Lower leg skin (tissue), 4 donors: ENCODE results near the gene VNN1. TPM values are rescaled to one million over a fixed set of nuclear protein-coding genes. Genes with fewer than 3 reads are reported as not detected.
"Not testable (repeated sequence)": the region's sequence is repeated elsewhere in the genome, so short reads cannot be mapped to it uniquely, and the experiment has no call there.

Experiments used
- DNase-seq, 2 donors: peaks; one replicate each; pipeline ENCODE4 v3.0.0-alpha.2; 2019; ENCODE audit warnings: low spot score in 2 of 2
- H3K4me3 ChIP-seq: fragments of 200-600 bp; sonication (generic); 2 replicates; pipeline ENCODE4 v1.5.1; 2017; ENCODE audit warnings: mild to moderate bottlenecking, low read depth; ENCODE audit not compliant: poor library complexity, severe bottlenecking
- POLR2A ChIP-seq, 2 donors: fragments of 450-650 bp; IDR thresholded peaks; one replicate each; pipeline ENCODE4 v1.6.1; 2016 to 2017; ENCODE audit warnings: antibody characterized with exemption in 2 of 2, mild to moderate bottlenecking in 1 of 2, moderate library complexity in 1 of 2
- WGBS, 2 donors: methylation state at CpG; one replicate each; pipeline ENCODE4 v1.1.5; 2018; 5-methylcytosine and 5-hydroxymethylcytosine counted together
- intact Hi-C: fragments of 100-400 bp; cut with DNase I; formaldehyde crosslinking; loops from one replicate; pipeline ENCODE4 v1.15.0; 2023; ENCODE audit warnings: low total_unique reads
- total RNA-seq, 4 donors: library from RNA; depleted of rRNA; stranded (reverse); fragments of >200 nt; gene quantifications; one replicate each; pipeline ENCODE4 v1.1.0, GENCODE V29; 2016
- TF ChIP-seq, protein P1 (sequence below), 3 donors: fragments of 450-650 bp; IDR thresholded peaks; one replicate each; pipeline ENCODE4 v1.5.1; 2016; ENCODE audit warnings: antibody characterized with exemption in 3 of 3, mild to moderate bottlenecking in 3 of 3, moderate library complexity in 2 of 3

The VNN1 gene
- total RNA-seq, 4 donors from 2014 or later: 0.15 to 1.4 (median 0.23) TPM; not detected in 1

GRCh38 chr6:132659082-132659481 lies 54.8 kb downstream of the VNN1 start, which contains the start of gene TAAR1:
Gene TAAR1 (minus strand): TSS chr6:132659182. CDS start chr6:132646003, 13,179 bp downstream.
- intact Hi-C loops: no loop called here
- TF ChIP-seq POLR2A (IDR thresholded peaks at IDR 0.05): no peak
- TF ChIP-seq, protein P1, sequence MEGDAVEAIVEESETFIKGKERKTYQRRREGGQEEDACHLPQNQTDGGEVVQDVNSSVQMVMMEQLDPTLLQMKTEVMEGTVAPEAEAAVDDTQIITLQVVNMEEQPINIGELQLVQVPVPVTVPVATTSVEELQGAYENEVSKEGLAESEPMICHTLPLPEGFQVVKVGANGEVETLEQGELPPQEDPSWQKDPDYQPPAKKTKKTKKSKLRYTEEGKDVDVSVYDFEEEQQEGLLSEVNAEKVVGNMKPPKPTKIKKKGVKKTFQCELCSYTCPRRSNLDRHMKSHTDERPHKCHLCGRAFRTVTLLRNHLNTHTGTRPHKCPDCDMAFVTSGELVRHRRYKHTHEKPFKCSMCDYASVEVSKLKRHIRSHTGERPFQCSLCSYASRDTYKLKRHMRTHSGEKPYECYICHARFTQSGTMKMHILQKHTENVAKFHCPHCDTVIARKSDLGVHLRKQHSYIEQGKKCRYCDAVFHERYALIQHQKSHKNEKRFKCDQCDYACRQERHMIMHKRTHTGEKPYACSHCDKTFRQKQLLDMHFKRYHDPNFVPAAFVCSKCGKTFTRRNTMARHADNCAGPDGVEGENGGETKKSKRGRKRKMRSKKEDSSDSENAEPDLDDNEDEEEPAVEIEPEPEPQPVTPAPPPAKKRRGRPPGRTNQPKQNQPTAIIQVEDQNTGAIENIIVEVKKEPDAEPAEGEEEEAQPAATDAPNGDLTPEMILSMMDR (IDR thresholded peaks at IDR 0.05): no peak
- WGBS, 2 donors: 58 to 86% methylated on average over 3 of the region's 3 CpGs
- no peak within 1 kb of the TSS for H3K4me3 ChIP-seq
- DNase-seq: no peak

DNA sequence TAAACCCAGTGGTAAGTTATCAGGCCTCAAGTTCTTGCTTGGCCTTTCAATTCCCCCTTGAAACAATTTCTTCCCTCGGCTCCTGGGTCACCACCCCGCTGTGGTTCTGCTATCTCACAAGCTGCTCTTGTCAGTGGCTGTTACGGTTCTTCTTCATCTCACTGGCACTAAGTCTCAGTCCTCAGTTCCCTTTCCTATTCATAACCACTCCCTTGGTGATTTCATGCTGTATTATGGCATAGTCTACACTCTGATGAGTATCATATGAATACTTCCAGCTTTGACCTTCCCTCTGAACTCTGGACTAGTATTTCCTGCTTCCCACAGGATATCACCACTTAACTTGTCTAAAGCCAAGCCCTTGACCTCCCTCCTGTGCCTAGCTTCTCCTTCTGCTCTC lies 62.8 kb downstream of the VNN1 start:
- no peak overlapping the region for H3K4me3 ChIP-seq
- intact Hi-C loops: no loop called here
- no peak for TF ChIP-seq POLR2A (IDR thresholded peaks at IDR 0.05)
- TF ChIP-seq, protein P1 (IDR thresholded peaks at IDR 0.05): no peak
- 69 to 80% methylated on average over 3 of the region's 3 CpGs for WGBS, 2 donors
- DNase-seq: no peak

GRCh38 chr6:132650429-132650828 lies 63.4 kb downstream of the VNN1 start:
- H3K4me3 ChIP-seq: no peak overlapping the region
- DNase-seq: no peak
- WGBS, 2 donors: 76 to 86% methylated on average over 1 of the region's 1 CpG
- TF ChIP-seq POLR2A (IDR thresholded peaks at IDR 0.05): no peak
- TF ChIP-seq, protein P1 (IDR thresholded peaks at IDR 0.05): no peak
- intact Hi-C loops: no loop called here

- intact Hi-C loops: no loop called here
- 66 to 72% methylated on average over 2 of the region's 2 CpGs for WGBS, 2 donors
- no peak for DNase-seq
- H3K4me3 ChIP-seq: no peak overlapping the region
- TF ChIP-seq, protein P1 (IDR thresholded peaks at IDR 0.05): no peak
- no peak for TF ChIP-seq POLR2A (IDR thresholded peaks at IDR 0.05)
These were observed 65.0 kb downstream of the VNN1 start for GRCh38 chr6:132648828-132649227.

GRCh38 chr6:132648356-132648755 lies 65.5 kb downstream of the VNN1 start:
- no peak overlapping the region for H3K4me3 ChIP-seq
- no peak for TF ChIP-seq POLR2A (IDR thresholded peaks at IDR 0.05)
- TF ChIP-seq, protein P1 (IDR thresholded peaks at IDR 0.05): no peak
- intact Hi-C loops: no loop called here
- 49% methylated on average over 2 of the region's 2 CpGs for WGBS, 2 donors
- no peak for DNase-seq

DNA sequence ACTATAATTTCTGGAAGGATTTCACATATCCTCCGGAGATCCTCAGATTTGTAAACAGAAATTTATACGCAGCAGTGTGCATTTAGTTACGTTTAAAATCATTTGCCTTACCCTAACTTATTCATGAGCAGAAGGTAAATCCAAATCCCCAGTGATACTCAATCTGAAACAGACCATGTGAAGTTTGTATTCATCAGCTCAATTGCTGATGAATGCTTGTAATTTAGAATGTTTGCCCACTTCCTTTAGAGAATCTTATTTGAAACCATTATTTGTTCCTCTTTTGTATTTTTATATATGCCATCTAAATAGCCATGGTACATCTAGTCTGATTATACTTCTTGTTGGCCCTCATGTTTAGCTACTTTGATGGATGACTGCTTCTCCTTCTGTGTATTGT lies 70.3 kb downstream of the VNN1 start:
- no peak for DNase-seq
- no peak for TF ChIP-seq POLR2A (IDR thresholded peaks at IDR 0.05)
- TF ChIP-seq, protein P1 (IDR thresholded peaks at IDR 0.05): no peak
- 74 to 79% methylated on average over 3 of the region's 3 CpGs for WGBS, 2 donors
- intact Hi-C loops: no loop called here
- H3K4me3 ChIP-seq: no peak overlapping the region

GRCh38 chr6:132637135-132637534 lies 76.7 kb downstream of the VNN1 start:
- 67 to 90% methylated on average over 1 of the region's 1 CpG for WGBS, 2 donors
- intact Hi-C loops: not testable (repeated sequence)

GRCh38 chr6:132635906-132636305 lies 77.9 kb downstream of the VNN1 start:
- 90 to 93% methylated on average over 3 of the region's 3 CpGs for WGBS, 2 donors
- DNase-seq, H3K4me3 ChIP-seq, intact Hi-C loops: not testable (repeated sequence)

More at GRCh38 chr6:132637135-132637534, 76.7 kb downstream of the VNN1 start:
- H3K4me3 ChIP-seq, DNase-seq: not testable (repeated sequence)

DNA sequence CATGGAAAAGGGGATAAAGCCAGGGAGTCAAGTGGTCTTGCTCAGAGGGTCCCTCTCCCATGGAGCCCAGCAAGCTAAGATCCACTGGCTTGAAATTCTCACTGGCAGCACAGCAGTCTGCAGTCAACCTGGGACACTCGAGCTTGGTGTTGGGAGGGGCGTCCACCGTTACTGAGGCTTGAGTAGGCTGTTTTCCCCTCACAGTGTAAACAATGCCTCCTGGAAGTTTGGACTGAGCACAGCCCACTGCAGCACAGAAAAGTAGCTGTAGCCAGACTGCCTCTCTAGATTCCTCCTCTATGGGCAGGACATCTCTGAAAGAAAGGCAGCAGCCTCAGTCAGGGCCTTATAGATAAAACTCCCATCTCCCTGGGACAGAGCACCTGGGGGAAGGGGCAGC lies 78.6 kb downstream of the VNN1 start:
- 44 to 49% methylated on average over 3 of the region's 3 CpGs for WGBS, 2 donors

More for the DNA sequence above, 78.6 kb downstream of the VNN1 start:
- H3K4me3 ChIP-seq, DNase-seq, intact Hi-C loops: not testable (repeated sequence)
